PC-9 (cell line): ENCODE data around the gene ZNF431. TPM values are rescaled to one million over a fixed set of nuclear protein-coding genes. Genes with fewer than 3 reads are reported as not detected.

Experiments used
- BruUV-seq: library from RNA; stranded (reverse); fragments of 400-500 nt; replicated peaks from 2 replicates; lab custom pipeline; 2021; lab: Mats Ljungman, UMichigan
- CTCF ChIA-PET: fragments of 300-600 bp; sonication (Branson Sonifier 250); formaldehyde crosslinking; loops from one replicate; lab custom pipeline; 2022; ENCODE audit warnings: antibody characterized with exemption; lab: Charles Lee
- POLR2A ChIA-PET: fragments of 300-600 bp; sonication (Branson Sonifier 250); formaldehyde crosslinking; loops from one replicate; lab custom pipeline; 2022; ENCODE audit warnings: antibody characterized with exemption; ENCODE audit not compliant: unreplicated experiment; lab: Charles Lee
- DNase-seq, 2 experiments: peaks; one replicate each; pipeline versions ENCODE4 v3.0.0 to v3.0.0-alpha.2; 2015 to 2022; ENCODE audit warnings: mixed read lengths in 1 of 2
- H2AFZ ChIP-seq: fragments of 200-600 bp; sonication (generic); 2 replicates; pipeline ENCODE4 v1.8.1; 2017; ENCODE audit warnings: antibody characterized with exemption
- H3F3A ChIP-seq: fragments of 200-600 bp; sonication (generic); 2 replicates; pipeline ENCODE4 v1.8.1; 2017; ENCODE audit warnings: antibody characterized with exemption, mild to moderate bottlenecking, low read depth; ENCODE audit not compliant: insufficient read depth
- H3K27ac ChIP-seq: fragments of 200-600 bp; sonication (generic); 2 replicates; pipeline ENCODE4 v1.6.1; 2016; ENCODE audit warnings: mixed run types
- H3K27me3 ChIP-seq: fragments of 200-600 bp; sonication (generic); 2 replicates; pipeline ENCODE4 v1.6.1; 2016; ENCODE audit warnings: low read depth, mixed run types; ENCODE audit not compliant: insufficient read depth
- H3K36me3 ChIP-seq: fragments of 200-600 bp; sonication (generic); 2 replicates; pipeline ENCODE4 v1.6.1; 2016; ENCODE audit warnings: low read depth, mixed run types
- H3K4me1 ChIP-seq: fragments of 200-600 bp; sonication (generic); replicated peaks from 2 replicates; pipeline ENCODE4 v1.6.1; 2016; ENCODE audit warnings: mixed run types; ENCODE audit not compliant: insufficient read depth
- H3K4me2 ChIP-seq: fragments of 200-600 bp; sonication (generic); 2 replicates; pipeline ENCODE4 v1.6.1; 2017; ENCODE audit warnings: mixed run types
- H3K4me3 ChIP-seq: fragments of 200-600 bp; sonication (generic); 2 replicates; pipeline ENCODE4 v1.6.1; 2016; ENCODE audit warnings: mixed run types
- H3K79me2 ChIP-seq: fragments of 200-600 bp; sonication (generic); 2 replicates; pipeline ENCODE4 v1.6.1; 2017; ENCODE audit warnings: low read depth, mixed run types
- H3K9me2 ChIP-seq: fragments of 200-600 bp; sonication (generic); 2 replicates; pipeline ENCODE4 v1.8.1; 2017; ENCODE audit warnings: mild to moderate bottlenecking; ENCODE audit not compliant: insufficient read depth
- H3K9me3 ChIP-seq: fragments of 200-600 bp; sonication (generic); 2 replicates; pipeline ENCODE4 v1.8.1; 2016; ENCODE audit warnings: low read depth; ENCODE audit not compliant: insufficient read depth
- H4K20me1 ChIP-seq: fragments of 200-600 bp; sonication (generic); 2 replicates; pipeline ENCODE4 v1.8.1; 2017; ENCODE audit not compliant: insufficient read depth
- CTCF ChIP-seq: fragments of 200-600 bp; sonication (generic); conservative IDR thresholded peaks from 2 replicates; pipeline ENCODE4 v1.6.1; 2017; ENCODE audit warnings: mixed run types, antibody characterized with exemption, mild to moderate bottlenecking, moderate library complexity
- EZH2 ChIP-seq: fragments of 200-600 bp; sonication (generic); IDR thresholded peaks from 2 replicates; pipeline ENCODE4 v1.8.0; 2017; ENCODE audit warnings: antibody characterized with exemption, low read depth
- intact Hi-C: fragments of 100-400 bp; cut with micrococcal nuclease; formaldehyde crosslinking; loops from one replicate; pipeline ENCODE4 v1.10.0; 2022; ENCODE audit not compliant: unreplicated experiment
- total RNA-seq: library from RNA; stranded (reverse); gene quantifications from 2 replicates; pipeline ENCODE4 v1.2.3, GENCODE V29; 2021

Gene ZNF431
- total RNA-seq, 1 experiment from 2014 or later = 19.0 TPM

- BruUV-seq = no TSS peak
- Histone ChIP-seq H3K4me2 (no peak overlapping the region), H2AFZ (no peak overlapping the region), H3K9me3 (peaks cover 17% of the 10 kb centered on the region; the same call in 1 of the 2 replicates), H3K4me3 (no peak overlapping the region), H3K27ac (no peak overlapping the region), H3K36me3 (peaks cover 60% of the 10 kb centered on the region), H3K4me1 (peaks cover 10% of the 10 kb centered on the region), H3F3A (peaks cover 8% of the 10 kb centered on the region; the same call in 1 of the 2 replicates), H4K20me1 (no peaks in the 10 kb centered on the region), H3K9me2 (no peaks in the 10 kb centered on the region), H3K27me3 (no peaks in the 10 kb centered on the region), H3K79me2 (peaks cover 11% of the 10 kb centered on the region)
- POLR2A ChIA-PET = no interaction called here
- no peak for TF ChIP-seq EZH2
- no peak for TF ChIP-seq CTCF
- intact Hi-C loops = no loop called here
- CTCF ChIA-PET = no interaction called here
- DNase-seq = no peak
Observed at GRCh38 chr19:21148681-21149080, 6.8 kb downstream of the ZNF431 start.

GRCh38 chr19:21149877-21150276 is 8.0 kb downstream of the ZNF431 start:
- TF ChIP-seq CTCF (no peak), EZH2 (no peak)
- DNase-seq = no peak
- Histone ChIP-seq H3K4me1 (no peaks in the 10 kb centered on the region; the same call in 1 of the 2 replicates), H3K4me3 (no peak overlapping the region), H3F3A (no peaks in the 10 kb centered on the region; the same call in 1 of the 2 replicates), H3K79me2 (peaks cover 3% of the 10 kb centered on the region), H3K27me3 (no peaks in the 10 kb centered on the region), H3K4me2 (no peak overlapping the region), H3K27ac (no peak overlapping the region), H3K36me3 (peaks cover 52% of the 10 kb centered on the region), H3K9me3 (peaks cover 17% of the 10 kb centered on the region; the same call in 1 of the 2 replicates), H3K9me2 (no peaks in the 10 kb centered on the region), H2AFZ (no peak overlapping the region), H4K20me1 (no peaks in the 10 kb centered on the region)
- POLR2A ChIA-PET = interaction anchor here (0.7 kb wide), 1 partner anchor 247 kb away, joined by 3 read pairs; no protein-coding TSS in a partner anchor
- CTCF ChIA-PET = no interaction called here
- intact Hi-C loops = no loop called here
- BruUV-seq = no TSS peak

GRCh38 chr19:21151460-21151859 is 9.6 kb downstream of the ZNF431 start:
- ChIA-PET POLR2A (no interaction called here), CTCF (no interaction called here)
- H3K36me3 ChIP-seq = peaks cover 48% of the 10 kb centered on the region
- H3F3A ChIP-seq = no peaks in the 10 kb centered on the region
- TF ChIP-seq CTCF (no peak), EZH2 (no peak)
- H3K9me3 ChIP-seq = 0 out of 2 replicates have a peak, but pooled peaks cover 17% of the 10 kb centered on the region
- BruUV-seq = no TSS peak
- H3K9me2 ChIP-seq = no peaks in the 10 kb centered on the region
- no peaks in the 10 kb centered on the region for H4K20me1 ChIP-seq
- H3K79me2 ChIP-seq = peaks cover 11% of the 10 kb centered on the region
- H3K4me2 ChIP-seq = no peak overlapping the region
- no peaks in the 10 kb centered on the region for H3K27me3 ChIP-seq
- H2AFZ ChIP-seq = no peak overlapping the region
- H3K4me1 ChIP-seq = no peaks in the 10 kb centered on the region; the same call in 1 of the 2 replicates
- intact Hi-C loops = no loop called here
- H3K4me3 ChIP-seq = no peak overlapping the region
- no peak overlapping the region for H3K27ac ChIP-seq
- no peak for DNase-seq
